OCI-LY1 (cell line): ENCODE data around the gene S100A14.

Experiments
- EZH2 ChIP-seq: fragments of 200-600 bp; sonication (generic), shearing (Covaris generic); IDR thresholded peaks from 2 replicates; pipeline ENCODE4 v1.8.0; 2017; ENCODE audit warnings: borderline replicate concordance, mixed run types, mild to moderate bottlenecking, antibody characterized with exemption, low read length, moderate library complexity, mixed read lengths
- TF ChIP-seq, protein P1 (sequence below): fragments of 200-600 bp; sonication (generic), shearing (Covaris generic); IDR thresholded peaks from 2 replicates; pipeline ENCODE4 v1.5.1; 2017; ENCODE audit warnings: mild to moderate bottlenecking, antibody characterized with exemption, low read length, moderate library complexity, mixed read lengths

DNA sequence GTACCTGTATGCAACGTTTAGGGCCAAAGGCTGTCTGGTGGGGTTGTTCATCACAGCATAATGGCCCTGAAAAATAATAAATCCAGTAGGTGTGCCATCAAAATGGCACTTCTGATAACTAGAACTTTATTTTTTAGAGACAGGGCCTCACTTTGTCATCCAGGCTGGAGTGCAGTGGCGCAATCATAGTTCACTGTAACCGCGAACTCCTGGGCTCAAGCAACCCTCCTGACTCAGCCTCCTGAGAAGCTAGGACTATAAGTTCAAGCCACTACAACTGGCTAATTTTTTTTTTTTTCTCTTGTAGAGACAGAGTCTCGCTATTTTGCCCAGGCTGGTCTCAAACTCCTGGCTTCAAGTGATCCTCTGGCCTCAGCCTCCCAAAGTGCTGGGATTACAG lies 47.1 kb upstream of the S100A14 start:
- TF ChIP-seq, protein P1, sequence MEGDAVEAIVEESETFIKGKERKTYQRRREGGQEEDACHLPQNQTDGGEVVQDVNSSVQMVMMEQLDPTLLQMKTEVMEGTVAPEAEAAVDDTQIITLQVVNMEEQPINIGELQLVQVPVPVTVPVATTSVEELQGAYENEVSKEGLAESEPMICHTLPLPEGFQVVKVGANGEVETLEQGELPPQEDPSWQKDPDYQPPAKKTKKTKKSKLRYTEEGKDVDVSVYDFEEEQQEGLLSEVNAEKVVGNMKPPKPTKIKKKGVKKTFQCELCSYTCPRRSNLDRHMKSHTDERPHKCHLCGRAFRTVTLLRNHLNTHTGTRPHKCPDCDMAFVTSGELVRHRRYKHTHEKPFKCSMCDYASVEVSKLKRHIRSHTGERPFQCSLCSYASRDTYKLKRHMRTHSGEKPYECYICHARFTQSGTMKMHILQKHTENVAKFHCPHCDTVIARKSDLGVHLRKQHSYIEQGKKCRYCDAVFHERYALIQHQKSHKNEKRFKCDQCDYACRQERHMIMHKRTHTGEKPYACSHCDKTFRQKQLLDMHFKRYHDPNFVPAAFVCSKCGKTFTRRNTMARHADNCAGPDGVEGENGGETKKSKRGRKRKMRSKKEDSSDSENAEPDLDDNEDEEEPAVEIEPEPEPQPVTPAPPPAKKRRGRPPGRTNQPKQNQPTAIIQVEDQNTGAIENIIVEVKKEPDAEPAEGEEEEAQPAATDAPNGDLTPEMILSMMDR, result no peak
- no peak for TF ChIP-seq EZH2
